ENCODE results near the gene TNFRSF17.

Gene TNFRSF17

DNA sequence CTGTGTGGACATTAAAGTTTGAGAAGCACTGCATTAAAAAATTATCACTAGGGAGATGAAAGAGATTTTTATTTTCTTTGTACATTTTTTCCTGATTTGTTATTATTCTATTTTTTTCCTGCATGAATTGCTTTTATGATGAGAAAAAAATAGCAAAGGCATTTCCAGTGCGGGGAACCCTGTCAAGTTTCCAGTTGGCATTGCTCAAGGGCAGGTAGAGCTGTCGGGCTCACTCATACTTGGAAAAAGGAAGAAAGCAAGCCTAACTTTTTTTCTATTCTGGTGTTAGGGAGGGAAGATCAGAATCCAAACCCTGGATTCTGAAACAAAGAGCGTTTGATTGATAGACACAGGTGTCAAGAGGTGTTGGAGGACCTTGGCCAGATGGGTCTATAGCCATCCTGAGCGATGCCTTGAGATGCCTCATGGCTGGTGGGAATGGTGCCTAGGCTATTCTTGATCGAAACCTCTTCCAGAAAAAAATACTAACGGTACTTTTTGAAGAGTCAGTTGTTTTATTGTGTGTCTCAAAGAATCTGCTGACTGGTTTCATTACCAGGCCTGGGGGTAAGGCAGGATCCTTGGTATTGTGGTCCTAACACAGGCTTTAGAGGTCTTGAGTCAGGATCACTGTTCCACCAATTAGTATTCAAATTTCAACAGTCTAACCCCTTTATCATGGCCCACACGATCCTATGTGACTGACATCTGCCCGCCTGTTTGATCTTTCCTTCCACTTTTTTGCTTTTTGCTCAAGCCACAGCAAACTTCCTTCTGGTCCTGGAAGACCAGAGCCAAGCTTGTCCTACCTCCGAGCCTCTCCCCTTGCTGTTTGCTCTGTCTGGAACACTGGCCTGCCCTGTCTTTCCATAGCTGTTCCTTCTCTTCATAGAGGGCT lies 31.7 kb downstream of the TNFRSF17 start:
- H3K4me2 ChIP-seq (ENCODE audit: insufficient read depth, low read length): no peak overlapping the region
- no peaks in the 10 kb centered on the region for H3K27me3 ChIP-seq (ENCODE audit: insufficient read depth, low read length, poor library complexity)

GRCh38 chr16:12000032-12000431 lies 35.0 kb downstream of the TNFRSF17 start:
- Histone ChIP-seq H4K20me1 (ENCODE audit: insufficient read depth, low read length) (no peaks in the 10 kb centered on the region), H3K4me2 (ENCODE audit: insufficient read depth, low read length) (no peak overlapping the region), H3K36me3 (ENCODE audit: insufficient read depth, low read length) (no peaks in the 10 kb centered on the region), H2AFZ (ENCODE audit: low read depth, low read length) (no peak overlapping the region), H3K79me2 (ENCODE audit: insufficient read depth, low read length) (no peaks in the 10 kb centered on the region), H3K4me3 (ENCODE audit: low read depth in 1 of 2, low read length in 2 of 2) (no peak overlapping the region), H3K27ac (ENCODE audit: low read length) (no peak overlapping the region), H3K27me3 (ENCODE audit: insufficient read depth, low read length, poor library complexity) (no peaks in the 10 kb centered on the region), H3K4me1 (ENCODE audit: insufficient read depth, low read length) (no peaks in the 10 kb centered on the region), H3K9me3 (ENCODE audit: insufficient read depth, low read length, severe bottlenecking) (no peaks in the 10 kb centered on the region), H3K9ac (ENCODE audit: low read depth, low read length) (no peak overlapping the region)
- ATAC-seq (ENCODE audit: insufficient read depth, low read depth) (no peak), DNase-seq (no peak)
- no peak for TF ChIP-seq EZH2 (IDR thresholded peaks at IDR 0.05; ENCODE audit: borderline replicate concordance, low read depth, low read length, severe bottlenecking)
- TF ChIP-seq, protein P1, sequence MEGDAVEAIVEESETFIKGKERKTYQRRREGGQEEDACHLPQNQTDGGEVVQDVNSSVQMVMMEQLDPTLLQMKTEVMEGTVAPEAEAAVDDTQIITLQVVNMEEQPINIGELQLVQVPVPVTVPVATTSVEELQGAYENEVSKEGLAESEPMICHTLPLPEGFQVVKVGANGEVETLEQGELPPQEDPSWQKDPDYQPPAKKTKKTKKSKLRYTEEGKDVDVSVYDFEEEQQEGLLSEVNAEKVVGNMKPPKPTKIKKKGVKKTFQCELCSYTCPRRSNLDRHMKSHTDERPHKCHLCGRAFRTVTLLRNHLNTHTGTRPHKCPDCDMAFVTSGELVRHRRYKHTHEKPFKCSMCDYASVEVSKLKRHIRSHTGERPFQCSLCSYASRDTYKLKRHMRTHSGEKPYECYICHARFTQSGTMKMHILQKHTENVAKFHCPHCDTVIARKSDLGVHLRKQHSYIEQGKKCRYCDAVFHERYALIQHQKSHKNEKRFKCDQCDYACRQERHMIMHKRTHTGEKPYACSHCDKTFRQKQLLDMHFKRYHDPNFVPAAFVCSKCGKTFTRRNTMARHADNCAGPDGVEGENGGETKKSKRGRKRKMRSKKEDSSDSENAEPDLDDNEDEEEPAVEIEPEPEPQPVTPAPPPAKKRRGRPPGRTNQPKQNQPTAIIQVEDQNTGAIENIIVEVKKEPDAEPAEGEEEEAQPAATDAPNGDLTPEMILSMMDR (IDR thresholded peaks at IDR 0.05; ENCODE audit: borderline replicate concordance, extremely low read depth, low read length, poor library complexity, severe bottlenecking): no peak

More for the DNA sequence above, 31.7 kb downstream of the TNFRSF17 start:
- no peak overlapping the region for H3K4me3 ChIP-seq (ENCODE audit: low read depth in 1 of 2, low read length in 2 of 2)
- TF ChIP-seq, protein P1 (IDR thresholded peaks at IDR 0.05; ENCODE audit: borderline replicate concordance, extremely low read depth, low read length, poor library complexity, severe bottlenecking): no peak
- TF ChIP-seq EZH2 (IDR thresholded peaks at IDR 0.05; ENCODE audit: borderline replicate concordance, low read depth, low read length, severe bottlenecking): no peak
- H3K9ac ChIP-seq (ENCODE audit: low read depth, low read length): no peak overlapping the region
- no peak overlapping the region for H2AFZ ChIP-seq (ENCODE audit: low read depth, low read length)
- H4K20me1 ChIP-seq (ENCODE audit: insufficient read depth, low read length): no peaks in the 10 kb centered on the region
- no peaks in the 10 kb centered on the region for H3K9me3 ChIP-seq (ENCODE audit: insufficient read depth, low read length, severe bottlenecking)
- ATAC-seq (ENCODE audit: insufficient read depth, low read depth): no peak
- H3K36me3 ChIP-seq (ENCODE audit: insufficient read depth, low read length): no peaks in the 10 kb centered on the region
- H3K27ac ChIP-seq (ENCODE audit: low read length): no peak overlapping the region
- DNase-seq: no peak
- no peaks in the 10 kb centered on the region for H3K79me2 ChIP-seq (ENCODE audit: insufficient read depth, low read length)
- no peaks in the 10 kb centered on the region for H3K4me1 ChIP-seq (ENCODE audit: insufficient read depth, low read length)

DNA sequence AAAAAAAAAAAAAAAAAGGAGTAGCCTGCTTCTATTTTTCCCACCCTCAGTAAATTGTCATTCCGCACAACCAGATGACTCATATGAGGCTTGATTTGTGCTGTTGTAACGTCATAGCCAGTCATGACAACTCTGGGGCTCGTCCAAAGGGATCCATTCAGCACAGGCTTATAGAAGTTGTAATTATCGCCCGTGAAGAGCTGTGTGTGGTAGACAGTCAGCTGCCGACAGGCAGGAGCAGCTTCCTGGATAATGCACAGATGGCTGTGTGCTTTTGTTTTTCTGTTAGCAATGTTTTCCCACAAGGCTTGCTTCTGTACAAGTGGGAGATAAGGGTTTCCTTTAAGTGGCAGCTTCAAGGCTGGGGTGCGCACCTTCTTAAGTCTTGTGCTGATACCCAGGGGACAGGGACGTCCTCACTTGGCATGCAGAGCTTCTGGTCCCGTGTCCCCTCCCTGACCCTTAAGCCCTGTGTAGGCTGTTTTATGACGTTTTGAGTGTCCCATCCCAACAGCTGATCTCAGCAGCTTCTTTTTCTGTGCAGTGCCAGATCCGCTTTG lies 37.5 kb downstream of the TNFRSF17 start:
- no peaks in the 10 kb centered on the region for H3K79me2 ChIP-seq (ENCODE audit: insufficient read depth, low read length)
- no peaks in the 10 kb centered on the region for H3K4me1 ChIP-seq (ENCODE audit: insufficient read depth, low read length)
- H3K4me2 ChIP-seq (ENCODE audit: insufficient read depth, low read length): no peak overlapping the region
- no peak overlapping the region for H3K9ac ChIP-seq (ENCODE audit: low read depth, low read length)
- DNase-seq (no peak), ATAC-seq (ENCODE audit: insufficient read depth, low read depth) (no peak)
- no peaks in the 10 kb centered on the region for H3K27me3 ChIP-seq (ENCODE audit: insufficient read depth, low read length, poor library complexity)
- H3K4me3 ChIP-seq (ENCODE audit: low read depth in 1 of 2, low read length in 2 of 2): no peak overlapping the region
- no peak overlapping the region for H3K27ac ChIP-seq (ENCODE audit: low read length)
- no peak for TF ChIP-seq EZH2 (IDR thresholded peaks at IDR 0.05; ENCODE audit: borderline replicate concordance, low read depth, low read length, severe bottlenecking)
- TF ChIP-seq, protein P1 (IDR thresholded peaks at IDR 0.05; ENCODE audit: borderline replicate concordance, extremely low read depth, low read length, poor library complexity, severe bottlenecking): no peak
- H4K20me1 ChIP-seq (ENCODE audit: insufficient read depth, low read length): no peaks in the 10 kb centered on the region
- H3K36me3 ChIP-seq (ENCODE audit: insufficient read depth, low read length): no peaks in the 10 kb centered on the region
- H3K9me3 ChIP-seq (ENCODE audit: insufficient read depth, low read length, severe bottlenecking): no peaks in the 10 kb centered on the region
- no peak overlapping the region for H2AFZ ChIP-seq (ENCODE audit: low read depth, low read length)
